Inflammatory macrophage (primary cell): ENCODE measurements around the gene MPZL1.
"Not testable (repeated sequence)": the region's sequence is repeated elsewhere in the genome, so short reads cannot be mapped to it uniquely, and the experiment has no call there.

Source experiments
- DNase-seq, 2 donors: peaks; one replicate each; pipeline ENCODE4 v3.0.0-alpha.2; 2020 to 2022

Gene MPZL1

DNA sequence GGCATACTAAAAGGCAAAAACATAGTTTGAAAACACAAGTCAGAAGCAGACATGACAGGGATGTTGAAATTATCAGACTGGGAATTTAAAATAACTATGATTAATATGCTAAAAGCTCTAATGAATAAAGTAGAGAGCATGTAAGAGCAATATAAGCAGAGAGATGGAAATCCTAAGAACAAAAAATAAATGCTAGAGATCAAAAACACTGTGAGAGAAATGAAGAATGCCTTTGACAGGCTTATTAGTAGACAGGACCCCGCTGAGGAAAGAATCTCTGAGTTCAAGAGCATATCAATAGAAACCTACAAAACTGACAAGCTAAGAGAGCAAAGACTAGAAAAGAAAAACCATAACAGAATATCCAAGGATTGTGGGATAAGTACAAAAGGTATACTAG, 93.9 kb downstream of the MPZL1 start:
- no peak for DNase-seq

- peak; percentile 29 to 62 for DNase-seq
Measured at GRCh38 chr1:167819849-167820683, 98.3 kb downstream of the MPZL1 start.

GRCh38 chr1:167820684-167821355, 99.0 kb downstream of the MPZL1 start:
- DNase-seq: no peak

DNA sequence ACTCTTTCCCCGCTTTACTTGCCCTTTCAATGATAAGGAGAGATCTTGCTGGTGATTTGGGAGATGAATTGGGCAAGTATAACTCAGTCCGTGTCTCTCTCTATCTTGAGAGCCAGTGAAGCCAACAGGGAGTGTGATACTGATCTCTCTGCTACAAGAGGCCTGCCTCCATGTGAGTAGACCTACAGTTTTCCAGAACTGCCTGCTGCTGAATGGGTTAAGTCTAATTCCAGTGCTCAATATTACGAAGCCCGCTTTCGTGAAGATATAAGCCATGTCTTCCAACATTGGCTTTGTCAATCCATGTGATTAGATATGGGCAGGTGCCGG, 99.5 kb downstream of the MPZL1 start:
- no peak for DNase-seq

DNA sequence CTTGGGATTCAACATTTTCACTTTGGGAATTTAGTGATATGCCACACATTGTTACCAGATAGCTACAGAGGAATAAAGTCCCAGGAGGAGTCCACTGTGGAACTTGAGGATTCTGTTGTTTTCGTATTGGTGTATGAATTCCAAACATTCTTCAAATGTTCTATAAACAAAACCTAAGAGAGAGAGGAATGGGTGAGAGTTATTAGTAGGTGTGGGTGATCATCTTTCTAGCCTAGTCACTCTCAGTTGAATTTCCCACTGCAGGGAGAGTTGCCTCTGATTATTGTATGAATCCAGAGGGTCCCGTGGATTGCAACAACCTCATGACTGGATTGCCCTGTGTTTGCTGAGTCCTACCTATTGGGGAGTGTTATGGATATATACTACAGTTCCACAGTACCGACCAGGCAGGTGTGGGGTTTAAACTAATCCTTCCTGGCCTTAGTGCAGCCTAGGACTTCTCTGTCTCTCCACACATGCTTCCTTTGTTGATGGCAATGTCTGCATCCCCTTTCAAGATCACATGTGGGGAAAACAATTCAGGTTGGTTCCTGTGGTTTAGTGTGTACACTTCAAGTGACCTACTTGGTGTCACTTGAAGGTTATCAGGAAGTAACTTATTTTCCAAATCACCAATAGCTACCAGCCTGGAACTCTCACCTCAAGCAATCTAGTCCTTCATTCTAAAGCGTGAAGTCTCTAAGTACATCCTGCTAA, 100.3 kb downstream of the MPZL1 start:
- no peak for DNase-seq

GRCh38 chr1:167824163-167824794, 102.5 kb downstream of the MPZL1 start:
- DNase-seq: no peak

DNA sequence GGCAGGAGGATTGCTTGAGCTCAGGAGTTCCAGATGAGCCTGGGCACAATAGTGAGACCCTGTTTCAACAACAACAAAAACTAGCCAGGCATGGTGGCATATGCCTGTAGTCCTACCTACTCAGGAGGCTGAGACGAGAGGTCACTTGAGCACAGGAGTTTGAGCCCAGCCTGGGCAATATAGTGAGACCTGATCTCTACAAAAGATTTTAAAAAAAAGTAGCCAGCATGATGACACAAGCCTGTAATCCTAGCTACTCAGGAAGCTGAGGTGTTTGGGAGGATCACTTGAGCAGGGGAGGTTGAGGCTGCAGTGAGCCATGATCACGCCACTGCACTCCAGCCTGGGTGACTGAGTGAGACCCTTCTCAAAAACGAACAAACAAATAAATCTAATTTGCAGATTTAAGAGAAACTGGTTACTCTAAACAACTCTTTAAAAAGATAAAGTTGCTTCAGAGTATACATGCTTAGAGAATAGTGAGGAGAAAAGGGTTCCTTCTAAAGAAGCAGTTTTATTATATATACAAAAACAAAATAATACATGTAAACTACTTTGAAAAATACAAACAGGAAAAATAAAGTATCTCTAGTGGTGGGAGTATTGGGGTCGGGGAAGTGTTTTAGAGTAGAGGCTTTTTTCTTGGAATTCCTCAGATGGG, 103.8 kb downstream of the MPZL1 start:
- no peak for DNase-seq

- DNase-seq: no peak
Measured at GRCh38 chr1:167826127-167826526, 104.3 kb downstream of the MPZL1 start.

DNA sequence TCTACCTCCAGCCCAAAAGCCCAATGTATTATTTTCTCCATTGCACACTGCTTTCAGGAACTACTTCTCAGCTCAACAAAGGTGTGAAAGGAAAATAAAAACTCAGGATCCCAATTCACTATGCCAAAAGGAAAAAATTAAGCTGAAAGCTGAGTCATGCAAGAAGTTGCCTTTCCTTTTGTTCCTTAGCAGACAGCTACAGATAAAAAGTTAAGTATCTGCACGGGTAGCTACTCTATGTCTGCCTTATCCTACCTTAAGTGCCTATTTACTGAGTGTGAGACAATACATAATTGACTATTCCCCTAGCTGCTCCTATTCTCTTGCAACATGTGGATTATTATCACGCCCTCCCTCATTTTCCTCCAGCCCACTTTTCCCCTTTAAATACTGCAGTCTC, 108.1 kb downstream of the MPZL1 start:
- DNase-seq: no peak

- DNase-seq: not testable (repeated sequence)
Measured at GRCh38 chr1:167830668-167831067, 108.9 kb downstream of the MPZL1 start.

DNA sequence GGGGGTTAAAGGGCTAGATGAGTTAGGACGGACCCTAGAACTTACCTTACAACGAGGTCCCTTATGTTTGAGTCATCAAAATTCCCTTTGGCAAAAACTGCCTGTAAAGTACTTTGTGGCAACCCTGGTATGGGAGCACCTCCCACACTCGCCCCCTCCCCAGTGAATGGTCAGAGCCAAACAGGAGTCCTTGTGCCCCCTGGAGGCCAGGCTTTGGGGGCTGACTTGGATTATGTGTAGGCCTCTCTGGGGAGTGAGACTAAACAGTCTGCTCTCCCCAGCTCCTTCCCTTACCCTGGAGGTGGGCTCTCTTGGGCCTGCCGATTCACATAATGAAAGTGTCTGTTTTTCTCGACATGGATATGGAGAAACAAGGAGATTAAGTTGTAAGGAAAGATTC, 110.9 kb downstream of the MPZL1 start:
- no peak for DNase-seq

DNA sequence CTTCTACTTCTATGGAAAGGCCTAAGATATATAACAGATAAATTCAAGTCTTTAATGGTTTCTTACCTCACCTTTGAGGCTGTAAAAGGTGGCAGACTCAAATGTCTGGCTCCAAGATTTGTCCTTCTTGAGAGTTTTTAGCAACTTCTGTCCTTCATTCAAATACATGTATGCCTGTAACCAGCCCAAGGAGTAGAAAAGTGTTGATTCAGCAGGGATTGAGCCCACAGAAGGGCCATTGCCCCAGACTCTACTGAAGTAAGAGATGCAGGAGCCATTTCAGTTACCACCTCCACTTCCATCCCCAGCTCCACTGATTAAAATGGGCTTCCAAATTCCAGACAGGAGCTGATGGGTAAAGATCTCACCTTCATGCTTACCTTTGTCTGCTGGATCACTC, 112.1 kb downstream of the MPZL1 start:
- DNase-seq: no peak

- DNase-seq: no peak
Measured at GRCh38 chr1:167836197-167836596, 114.4 kb downstream of the MPZL1 start.

GRCh38 chr1:167837326-167837725, 115.5 kb downstream of the MPZL1 start:
- DNase-seq: peak in 1 of 2 donors; percentile 12

GRCh38 chr1:167839009-167839408, 117.2 kb downstream of the MPZL1 start:
- DNase-seq: no peak
